Measurements from ENCODE around the gene MICALL1. TPM values are rescaled to one million over a fixed set of nuclear protein-coding genes. Genes with fewer than 3 reads are reported as not detected.

The MICALL1 gene
- polyA plus RNA-seq, 3 donors, result 22.3 to 34.6 (median 27.2) TPM

DNA sequence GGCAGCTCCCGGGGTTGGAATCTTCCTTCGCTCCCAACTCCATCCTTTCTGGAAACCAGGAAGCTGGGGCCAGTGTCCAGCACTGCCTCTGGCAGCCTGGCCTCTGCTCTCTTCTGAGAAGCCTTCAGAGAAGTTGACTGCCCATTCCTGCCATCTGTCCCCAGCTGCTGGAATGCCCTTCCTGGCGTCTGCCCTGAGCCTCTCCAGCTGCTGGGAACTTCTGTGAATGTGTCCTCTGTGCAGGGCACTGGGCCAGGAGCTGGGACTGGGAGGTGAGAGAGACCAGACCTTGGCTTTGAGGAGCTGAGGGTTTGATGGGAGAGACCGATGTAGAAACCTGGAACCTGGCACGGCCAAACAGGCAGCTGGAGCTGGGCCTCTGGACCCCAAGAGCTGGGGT, 84.2 kb downstream of the MICALL1 start:
- DNase-seq (ENCODE audit: extremely low read depth in 1 of 11, low read depth in 9 of 11, low spot score in 4 of 11), result no peak

DNA sequence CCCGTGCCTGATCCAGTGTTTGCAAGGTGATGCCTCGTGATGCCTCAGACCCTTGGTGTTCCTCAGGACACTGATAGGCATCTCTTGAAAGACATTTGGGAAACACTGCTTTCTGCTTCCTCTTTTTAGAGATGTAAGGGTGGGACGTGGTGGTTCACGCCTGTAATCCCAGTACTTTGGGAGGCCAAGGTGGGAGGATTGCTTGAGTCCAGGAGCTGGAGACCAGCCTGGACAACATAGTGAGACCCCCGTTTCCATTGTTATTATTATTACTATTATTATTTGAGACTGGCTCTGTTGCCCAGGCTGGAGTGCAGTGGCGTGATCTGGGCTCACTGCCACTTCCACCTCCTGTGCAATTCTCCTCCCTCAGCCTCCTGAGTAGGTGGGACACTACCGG, 84.8 kb downstream of the MICALL1 start:
- DNase-seq (ENCODE audit: extremely low read depth in 1 of 11, low read depth in 9 of 11, low spot score in 4 of 11), result no peak

DNA sequence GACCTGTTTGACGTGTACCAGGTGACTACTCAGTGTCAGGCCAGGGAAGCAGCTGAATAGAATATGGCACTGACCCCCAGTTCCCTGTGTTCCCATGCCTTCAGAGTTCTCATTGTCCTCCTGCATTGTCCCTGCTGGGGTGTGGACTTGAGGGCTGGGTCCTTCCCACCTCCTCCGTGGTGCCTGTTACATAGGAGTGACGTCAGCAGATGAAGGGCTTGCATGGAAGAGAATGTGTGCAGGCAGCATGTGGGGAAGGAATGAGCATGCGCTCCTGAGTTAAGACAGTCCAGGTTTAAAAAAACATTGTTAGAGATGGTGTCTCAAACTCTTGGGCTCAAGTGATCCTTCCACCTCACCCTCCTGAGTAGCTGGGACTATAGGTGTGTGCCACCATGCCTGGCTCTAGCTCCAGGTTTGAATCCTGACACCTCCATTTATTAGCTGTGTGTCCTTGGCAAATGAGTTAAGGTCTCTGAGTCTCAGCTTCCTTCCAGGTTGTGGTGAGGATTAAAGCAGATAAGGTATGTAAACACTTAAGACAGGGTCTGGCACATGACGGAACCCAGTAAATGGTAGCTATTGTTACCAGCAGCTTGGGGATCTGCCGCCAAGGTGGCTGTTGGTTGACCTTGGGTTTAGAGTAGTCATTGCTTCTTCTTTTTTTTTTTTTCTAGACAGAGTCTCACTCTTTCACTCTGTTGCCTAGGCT, 85.8 kb downstream of the MICALL1 start:
- no peak for DNase-seq (ENCODE audit: extremely low read depth in 1 of 11, low read depth in 9 of 11, low spot score in 4 of 11)

Other genes with a start within 250 kb of the MICALL1 start
- gene PDXP, start 247.6 kb upstream of the MICALL1 start, polyA plus RNA-seq (ENCODE audit: insufficient read length in 3 of 3), result 10 to 100 TPM; 13.6 to 20.5 (median 17.7) TPM
- 100 to 1,000 TPM; 311 to 548 (median 409) TPM for gene LGALS1, start 230.7 kb upstream of the MICALL1 start, polyA plus RNA-seq (ENCODE audit: insufficient read length in 3 of 3)
- 10 to 100 TPM; 15.2 to 23.0 (median 23.0) TPM for gene NOL12, start 220.0 kb upstream of the MICALL1 start, polyA plus RNA-seq (ENCODE audit: insufficient read length in 3 of 3)
- 10 to 100 TPM; 57.5 to 80.8 (median 78.7) TPM for gene TRIOBP, start 209.2 kb upstream of the MICALL1 start, polyA plus RNA-seq (ENCODE audit: insufficient read length in 3 of 3)
- gene GCAT, start 98.4 kb upstream of the MICALL1 start, polyA plus RNA-seq (ENCODE audit: insufficient read length in 3 of 3), result 10 to 100 TPM; 10.4 to 17.9 (median 16.6) TPM
- not detected for gene GALR3, start 82.9 kb upstream of the MICALL1 start, polyA plus RNA-seq (ENCODE audit: insufficient read length in 3 of 3)
- 10 to 100 TPM; 23.2 to 26.5 (median 26.3) TPM for gene ANKRD54, start 62.0 kb upstream of the MICALL1 start, polyA plus RNA-seq (ENCODE audit: insufficient read length in 3 of 3)
- gene EIF3L, start 56.9 kb upstream of the MICALL1 start, polyA plus RNA-seq (ENCODE audit: insufficient read length in 3 of 3), result 1,000 to 10,000 TPM in 2 of 3 donors, 100 to 1,000 TPM in 1; 915 to 1,103 (median 1,045) TPM
- 1 to 10 TPM; 5.3 to 7.1 (median 5.5) TPM for gene C22orf23, start 47.3 kb downstream of the MICALL1 start, polyA plus RNA-seq (ENCODE audit: insufficient read length in 3 of 3)
- gene POLR2F, start 47.4 kb downstream of the MICALL1 start, polyA plus RNA-seq (ENCODE audit: insufficient read length in 3 of 3), result 10 to 100 TPM; 65.2 to 86.6 (median 69.3) TPM
- gene SOX10, start 78.3 kb downstream of the MICALL1 start, polyA plus RNA-seq (ENCODE audit: insufficient read length in 3 of 3), result 1 to 10 TPM in 1 of 3 donors, under 1 TPM in 2; 0.70 to 1.3 (median 0.79) TPM
- 10 to 100 TPM; 30.2 to 45.6 (median 38.0) TPM for gene PICK1, start 151.1 kb downstream of the MICALL1 start, polyA plus RNA-seq (ENCODE audit: insufficient read length in 3 of 3)
- 1 to 10 TPM; 1.4 to 2.7 (median 1.9) TPM for gene SLC16A8, start 177.9 kb downstream of the MICALL1 start, polyA plus RNA-seq (ENCODE audit: insufficient read length in 3 of 3)
- 10 to 100 TPM in 1 of 3 donors, 1 to 10 TPM in 2; 5.8 to 11.3 (median 7.5) TPM for gene BAIAP2L2, start 204.4 kb downstream of the MICALL1 start, polyA plus RNA-seq (ENCODE audit: insufficient read length in 3 of 3)